Activated CD8-positive, alpha-beta memory T cell treated with anti-CD3 and anti-CD28 coated beads, Interleukin-2, amount 10 ng/mL, durations not matched to agents 7 days and 5 days (primary cell): ENCODE results near the gene RBMS1. TPM values are rescaled to one million over a fixed set of nuclear protein-coding genes. Genes with fewer than 3 reads are reported as not detected.

ENCODE experiments used
- ATAC-seq: fragments of 150-1000 bp; cut with Tn5 transposase; one replicate; pipeline ENCODE4 v1.10.0; 2021; ENCODE audit warnings: moderate library complexity
- CTCF ChIA-PET: fragments of 350-600 bp; sonication (Branson Sonifier 250); formaldehyde crosslinking; loops from one replicate; lab custom pipeline; 2021; ENCODE audit warnings: antibody characterized with exemption; lab: Charles Lee
- DNase-seq: peaks from one replicate; pipeline ENCODE4 v3.0.0-alpha.2; 2020
- H3K27ac Mint-ChIP-seq: one replicate; pipeline ENCODE4 v1.8.0; 2021; ENCODE audit warnings: mild to moderate bottlenecking, mixed read lengths
- H3K27me3 Mint-ChIP-seq: one replicate; pipeline ENCODE4 v1.8.0; 2021; ENCODE audit warnings: mixed read lengths
- H3K36me3 Mint-ChIP-seq: one replicate; pipeline ENCODE4 v1.8.0; 2021; ENCODE audit warnings: mild to moderate bottlenecking, mixed read lengths
- H3K4me1 Mint-ChIP-seq: one replicate; pipeline ENCODE4 v1.8.0; 2021; ENCODE audit warnings: mixed read lengths
- H3K4me3 Mint-ChIP-seq: one replicate; pipeline ENCODE4 v1.8.0; 2021; ENCODE audit warnings: mild to moderate bottlenecking, moderate library complexity, mixed read lengths
- H3K9me3 Mint-ChIP-seq: one replicate; pipeline ENCODE4 v1.8.0; 2022; ENCODE audit warnings: low read depth, mixed read lengths
- total RNA-seq, 2 experiments: library from RNA; stranded (reverse); gene quantifications; one replicate each; pipeline ENCODE4 v1.2.3, GENCODE V29; 2021

Gene RBMS1
- total RNA-seq, 2 experiments from 2014 or later = 41.8 to 54.9 TPM

DNA sequence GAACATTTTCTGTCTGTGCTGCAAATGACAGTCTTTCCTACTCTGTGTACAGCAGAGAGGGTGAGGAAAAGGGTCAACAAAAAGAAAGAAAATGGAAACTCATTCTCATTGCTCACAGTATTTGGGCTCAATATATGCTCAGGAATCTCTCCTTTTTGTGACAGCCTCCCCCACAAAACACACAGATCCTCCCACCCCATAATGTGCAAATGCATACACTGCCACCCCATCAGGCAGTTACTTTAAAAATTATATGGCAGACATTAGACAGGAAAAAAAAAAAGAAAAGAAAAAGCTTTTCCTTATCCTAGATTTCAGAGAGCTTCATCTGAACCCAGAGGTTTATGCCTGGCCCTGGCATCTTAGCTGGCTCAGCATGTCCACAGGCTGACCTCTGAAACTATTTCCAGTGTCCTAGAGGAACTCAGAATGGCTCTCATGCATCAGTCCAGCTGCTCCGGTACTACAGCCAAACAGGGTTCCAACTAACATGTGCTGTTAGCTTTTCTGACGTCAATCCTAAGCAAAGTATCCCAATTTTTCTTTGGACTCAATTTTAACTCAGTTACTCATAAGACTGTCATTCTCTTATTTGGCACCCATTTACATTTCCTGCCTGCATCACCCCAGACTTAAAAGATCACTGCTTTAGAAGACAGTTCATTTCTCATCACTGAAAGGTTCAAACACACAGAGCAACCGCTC is 105.9 kb downstream of the RBMS1 start:
- Mint-ChIP-seq H3K27me3 (no peaks in the 10 kb centered on the region), H3K9me3 (no peaks in the 10 kb centered on the region), H3K4me1 (peaks cover 50% of the 10 kb centered on the region), H3K4me3 (no peak overlapping the region), H3K36me3 (peaks cover 11% of the 10 kb centered on the region), H3K27ac (peak overlapping the region; percentile 48)
- ATAC-seq (no peak), DNase-seq (no peak)
- CTCF ChIA-PET = interaction anchor here (0.8 to 0.9 kb wide), 2 partner anchors 16 to 607 kb away, joined by 3 read pairs; no protein-coding TSS in a partner anchor

DNA sequence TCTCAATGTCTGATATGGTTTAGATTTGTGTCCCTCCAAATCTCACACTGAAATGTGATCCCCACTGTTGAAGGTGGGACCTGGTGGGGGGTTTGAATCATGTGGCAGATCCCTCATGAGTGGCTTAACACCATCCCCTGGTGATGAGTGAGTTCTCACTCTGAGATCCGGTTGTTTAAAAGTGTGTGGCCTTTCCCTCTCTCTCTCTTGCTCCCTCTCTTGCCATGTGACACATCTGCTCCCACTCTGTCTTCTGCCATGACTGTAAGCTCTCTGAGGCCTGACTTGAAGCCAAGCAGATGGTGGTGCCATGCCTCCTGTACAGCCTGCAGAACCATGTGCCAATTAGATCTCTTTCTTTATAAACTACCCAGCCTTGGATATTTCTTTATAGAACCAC is 108.8 kb downstream of the RBMS1 start:
- no peak for DNase-seq
- Mint-ChIP-seq H3K4me3 (no peak overlapping the region), H3K9me3 (no peaks in the 10 kb centered on the region), H3K36me3 (peaks cover under 1% of the 10 kb centered on the region), H3K4me1 (peaks cover 46% of the 10 kb centered on the region), H3K27me3 (no peaks in the 10 kb centered on the region), H3K27ac (no peak overlapping the region)
- CTCF ChIA-PET = no interaction called here
- no peak for ATAC-seq

DNA sequence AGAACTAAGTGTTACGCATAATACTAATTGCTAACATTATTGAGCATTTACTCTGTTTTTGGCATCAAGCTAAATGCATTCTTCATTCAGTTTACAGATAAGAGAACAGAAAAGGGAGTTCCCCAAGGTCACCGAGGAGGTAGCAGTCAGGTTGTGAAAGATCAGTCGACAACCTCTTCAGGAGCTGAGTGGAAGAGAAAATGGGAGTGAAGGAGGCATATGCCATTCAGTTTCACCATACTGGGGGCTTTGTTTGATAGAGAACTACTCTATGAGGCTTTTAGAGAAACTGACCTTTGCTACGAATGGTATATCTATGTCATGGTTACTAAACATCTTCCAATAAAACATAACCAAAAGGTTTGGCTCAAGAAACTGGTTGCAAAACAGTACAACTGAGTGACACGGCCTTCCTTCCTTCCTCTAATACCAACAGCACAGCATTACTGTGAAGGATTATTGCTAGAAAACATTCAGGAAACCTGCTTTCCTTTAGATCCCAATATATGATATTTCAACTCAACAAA is 112.1 kb downstream of the RBMS1 start:
- ATAC-seq = no peak
- DNase-seq = no peak
- H3K27ac Mint-ChIP-seq = no peak overlapping the region
- CTCF ChIA-PET = no interaction called here
- H3K4me1 Mint-ChIP-seq = peaks cover 28% of the 10 kb centered on the region
- H3K4me3 Mint-ChIP-seq = no peak overlapping the region
- H3K36me3 Mint-ChIP-seq = no peaks in the 10 kb centered on the region
- no peaks in the 10 kb centered on the region for H3K27me3 Mint-ChIP-seq
- no peaks in the 10 kb centered on the region for H3K9me3 Mint-ChIP-seq

DNA sequence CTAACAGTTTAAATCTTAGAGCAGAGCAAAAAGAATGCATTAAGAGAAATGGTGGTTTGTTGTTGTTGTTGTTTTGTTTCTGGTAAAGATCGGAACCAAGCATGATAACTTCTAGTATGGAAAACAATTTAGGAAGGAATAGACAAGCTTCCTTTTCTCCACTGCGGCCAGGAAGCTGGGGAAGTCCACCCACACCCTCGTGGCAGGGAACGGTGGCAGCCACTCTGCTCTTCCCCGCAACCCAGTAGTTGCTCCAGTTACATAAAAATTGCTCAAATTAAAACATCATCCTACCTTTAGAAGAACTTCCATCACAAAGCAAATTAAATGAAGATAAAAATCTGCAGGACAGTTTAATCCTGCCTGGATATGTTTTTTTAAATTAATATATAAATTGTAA is 113.0 kb downstream of the RBMS1 start:
- CTCF ChIA-PET = no interaction called here
- H3K27me3 Mint-ChIP-seq = no peaks in the 10 kb centered on the region
- peaks cover 36% of the 10 kb centered on the region for H3K4me1 Mint-ChIP-seq
- ATAC-seq (no peak), DNase-seq (no peak)
- no peaks in the 10 kb centered on the region for H3K36me3 Mint-ChIP-seq
- no peaks in the 10 kb centered on the region for H3K9me3 Mint-ChIP-seq
- no peak overlapping the region for H3K27ac Mint-ChIP-seq
- H3K4me3 Mint-ChIP-seq = no peak overlapping the region

DNA sequence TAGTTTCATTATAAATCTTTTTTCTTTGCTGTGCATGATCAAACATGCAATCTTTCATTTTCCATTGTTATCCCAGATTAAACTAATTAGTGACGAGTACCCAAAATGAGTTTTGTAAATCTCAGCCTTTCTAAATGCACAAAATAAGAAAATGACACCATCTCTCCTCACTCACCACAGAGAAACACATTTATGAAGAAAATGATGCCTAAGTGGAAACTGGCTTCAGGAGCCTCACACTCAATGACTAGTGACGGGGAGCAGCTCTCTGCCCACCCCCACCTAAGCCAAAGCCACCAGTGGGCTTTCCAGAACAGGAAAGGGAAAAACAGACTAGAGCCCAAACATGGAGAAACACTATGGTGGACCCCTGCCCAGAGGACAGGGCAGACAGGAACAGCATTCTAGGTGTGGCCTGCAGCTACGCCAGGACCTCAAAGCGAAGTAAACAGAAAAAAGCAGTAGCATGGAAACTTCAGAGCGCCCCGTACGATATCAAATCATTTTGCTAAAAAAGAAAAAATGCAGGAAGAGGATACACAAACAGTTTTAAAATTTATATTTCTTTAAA is 113.5 kb downstream of the RBMS1 start:
- no peaks in the 10 kb centered on the region for H3K27me3 Mint-ChIP-seq
- H3K4me1 Mint-ChIP-seq = peaks cover 40% of the 10 kb centered on the region
- no peaks in the 10 kb centered on the region for H3K9me3 Mint-ChIP-seq
- CTCF ChIA-PET = no interaction called here
- DNase-seq = no peak
- H3K36me3 Mint-ChIP-seq = no peaks in the 10 kb centered on the region
- no peak for ATAC-seq
- H3K4me3 Mint-ChIP-seq = no peak overlapping the region
- no peak overlapping the region for H3K27ac Mint-ChIP-seq

DNA sequence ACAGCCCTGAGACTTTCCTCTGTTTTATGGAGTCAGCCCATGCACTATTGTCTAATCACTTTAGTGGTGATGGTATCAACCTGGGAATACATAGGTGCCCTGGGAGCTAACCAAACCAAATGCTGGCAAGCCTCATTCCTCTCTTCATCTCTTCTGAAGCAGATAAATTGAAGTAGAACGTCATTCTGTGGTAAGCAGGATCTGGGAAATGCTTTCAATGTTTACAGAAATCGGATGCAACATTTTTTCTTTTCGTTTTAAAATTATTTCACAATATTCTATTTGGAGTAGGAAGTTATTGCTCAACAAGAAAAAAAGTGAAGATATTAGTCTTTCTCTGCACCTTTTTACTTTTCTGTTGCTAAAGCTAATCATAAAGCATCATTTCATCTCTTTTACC is 114.2 kb downstream of the RBMS1 start:
- Mint-ChIP-seq H3K36me3 (no peaks in the 10 kb centered on the region), H3K9me3 (no peaks in the 10 kb centered on the region), H3K27me3 (no peaks in the 10 kb centered on the region), H3K4me3 (no peak overlapping the region), H3K27ac (no peak overlapping the region), H3K4me1 (peaks cover 37% of the 10 kb centered on the region)
- DNase-seq (no peak), ATAC-seq (no peak)
- CTCF ChIA-PET = interaction anchor here (1.6 kb wide), 1 partner anchor 10 kb away, joined by 5 read pairs; no protein-coding TSS in a partner anchor

DNA sequence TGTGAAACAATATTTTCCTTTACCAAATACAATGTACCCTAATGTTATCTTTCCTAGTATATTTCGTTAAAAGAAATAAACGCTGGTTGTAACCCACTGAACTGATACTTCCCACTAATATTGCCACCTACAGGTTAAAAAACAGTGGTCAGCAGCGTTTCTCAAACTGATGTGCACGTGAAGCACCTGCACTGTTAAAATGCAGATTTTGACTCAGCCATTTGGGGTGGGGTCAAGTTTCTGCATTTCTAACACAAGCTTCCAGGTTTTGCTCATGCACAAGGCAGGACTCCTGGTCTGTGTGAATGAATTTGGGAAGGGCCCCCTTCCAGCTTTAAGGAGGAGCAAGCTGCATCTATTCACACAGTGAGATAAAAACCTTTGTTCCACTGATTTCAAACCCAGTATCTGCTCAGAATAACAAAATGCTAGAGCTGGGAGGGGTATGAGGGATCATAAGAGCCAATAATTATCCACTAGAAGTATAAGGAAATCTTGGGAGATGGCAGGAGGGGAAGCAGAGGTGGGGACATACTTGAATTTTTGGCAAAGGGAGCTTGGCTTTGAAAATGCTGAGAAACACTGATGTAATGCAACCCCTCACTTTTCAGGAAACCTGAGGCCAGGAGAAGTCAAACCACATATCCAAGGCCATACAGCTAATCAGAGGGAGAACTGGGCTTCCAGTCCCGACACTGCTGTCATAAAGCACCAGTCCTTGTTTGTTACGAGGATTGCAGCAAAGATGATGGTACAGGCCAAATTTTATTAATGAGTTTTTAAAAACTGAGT is 116.2 kb downstream of the RBMS1 start:
- peaks cover 51% of the 10 kb centered on the region for H3K4me1 Mint-ChIP-seq
- no peaks in the 10 kb centered on the region for H3K27me3 Mint-ChIP-seq
- H3K27ac Mint-ChIP-seq = no peak overlapping the region
- no peak for DNase-seq
- H3K9me3 Mint-ChIP-seq = no peaks in the 10 kb centered on the region
- CTCF ChIA-PET = interaction anchor here (1.7 kb wide), 1 partner anchor 13 kb away, joined by 4 read pairs; no protein-coding TSS in a partner anchor
- no peak overlapping the region for H3K4me3 Mint-ChIP-seq
- no peak for ATAC-seq
- peaks cover 5% of the 10 kb centered on the region for H3K36me3 Mint-ChIP-seq

DNA sequence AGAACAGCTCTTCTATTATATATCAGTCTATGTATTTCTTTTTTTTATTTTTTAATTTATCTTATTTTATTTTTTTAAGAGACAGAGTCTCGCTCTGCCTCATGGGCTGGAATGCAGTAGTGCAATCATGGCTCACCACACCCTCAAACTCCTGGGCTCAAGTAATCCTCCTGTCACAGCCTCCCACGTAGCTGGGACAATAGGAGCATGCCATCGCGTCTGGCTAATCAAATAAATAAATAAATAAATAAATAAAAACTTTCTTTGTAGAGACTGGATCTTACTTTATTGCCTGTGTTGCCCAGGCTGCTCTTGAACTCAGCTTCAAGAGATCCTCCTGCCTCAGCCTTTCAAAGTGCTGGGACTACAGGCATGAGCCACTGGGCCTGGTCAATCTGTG is 117.0 kb downstream of the RBMS1 start:
- H3K36me3 Mint-ChIP-seq = peaks cover 5% of the 10 kb centered on the region
- ATAC-seq (no peak), DNase-seq (no peak)
- no peaks in the 10 kb centered on the region for H3K27me3 Mint-ChIP-seq
- CTCF ChIA-PET = interaction anchor here (0.9 to 1.4 kb wide), 3 partner anchors 16 to 277 kb away, joined by 3 to 4 read pairs (median 4); no protein-coding TSS in a partner anchor
- no peaks in the 10 kb centered on the region for H3K9me3 Mint-ChIP-seq
- no peak overlapping the region for H3K4me3 Mint-ChIP-seq
- peaks cover 53% of the 10 kb centered on the region for H3K4me1 Mint-ChIP-seq
- no peak overlapping the region for H3K27ac Mint-ChIP-seq

DNA sequence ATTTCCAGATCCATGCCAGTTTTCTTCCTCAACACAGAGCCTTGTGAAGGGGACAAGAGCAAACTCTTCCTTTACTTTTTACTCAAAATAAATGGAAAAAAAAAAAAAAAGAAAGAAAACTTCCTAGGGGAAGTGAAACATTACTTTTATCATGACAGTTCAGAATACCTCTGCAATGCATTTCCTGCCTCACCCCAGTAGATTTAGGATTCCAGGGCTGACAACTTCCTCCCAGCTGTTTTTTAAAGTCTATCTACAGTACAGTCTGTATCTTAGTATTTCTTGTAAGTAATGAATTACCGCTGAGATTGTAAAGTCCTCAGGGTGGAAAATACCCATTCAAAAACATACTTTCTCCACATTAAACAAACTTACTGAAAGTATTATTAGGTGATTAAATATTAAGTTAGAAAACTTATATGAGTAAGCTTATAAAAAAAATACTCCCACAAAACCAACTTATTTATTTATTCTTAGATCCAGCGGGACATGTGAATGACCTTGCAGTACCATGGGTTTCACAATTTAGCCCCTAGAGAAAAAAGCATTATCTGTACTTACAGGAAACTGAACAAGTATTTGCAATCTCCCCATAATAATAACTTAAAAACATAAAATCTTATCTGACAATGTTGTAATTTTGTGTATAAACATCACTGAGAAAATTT is 117.7 kb downstream of the RBMS1 start:
- CTCF ChIA-PET = interaction anchor here (0.9 to 1.5 kb wide), 5 partner anchors 16 to 278 kb away, joined by 3 to 4 read pairs (median 3); no protein-coding TSS in a partner anchor
- Mint-ChIP-seq H3K27ac (no peak overlapping the region), H3K4me1 (peaks cover 52% of the 10 kb centered on the region), H3K9me3 (no peaks in the 10 kb centered on the region), H3K27me3 (no peaks in the 10 kb centered on the region), H3K4me3 (no peak overlapping the region), H3K36me3 (peaks cover 5% of the 10 kb centered on the region)
- ATAC-seq (no peak), DNase-seq (no peak)

DNA sequence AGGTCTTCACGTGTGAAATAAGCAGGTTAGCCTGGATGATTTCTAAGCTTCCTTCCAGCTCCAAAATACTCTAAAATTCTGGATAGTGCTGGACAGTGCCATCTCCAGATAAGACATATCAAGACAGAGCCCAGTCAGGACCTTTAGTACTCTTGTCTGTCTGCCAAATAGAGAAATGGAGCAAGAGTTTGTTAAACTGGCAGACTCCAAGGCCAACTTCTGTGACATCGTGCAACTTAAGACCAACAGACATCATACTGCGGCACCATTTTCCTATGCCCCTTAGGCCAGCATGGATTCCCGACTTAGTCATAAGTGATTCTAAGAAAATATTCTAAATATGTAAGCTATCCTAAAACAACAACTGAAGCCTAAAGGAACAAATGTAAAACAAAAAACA is 118.6 kb downstream of the RBMS1 start:
- no peak for DNase-seq
- Mint-ChIP-seq H3K4me1 (peaks cover 46% of the 10 kb centered on the region), H3K27ac (no peak overlapping the region), H3K4me3 (no peak overlapping the region), H3K9me3 (no peaks in the 10 kb centered on the region), H3K36me3 (peaks cover 5% of the 10 kb centered on the region), H3K27me3 (no peaks in the 10 kb centered on the region)
- CTCF ChIA-PET = interaction anchor here (0.8 to 1.5 kb wide), 4 partner anchors 21 to 55 kb away, joined by 3 read pairs; no protein-coding TSS in a partner anchor
- ATAC-seq = no peak

DNA sequence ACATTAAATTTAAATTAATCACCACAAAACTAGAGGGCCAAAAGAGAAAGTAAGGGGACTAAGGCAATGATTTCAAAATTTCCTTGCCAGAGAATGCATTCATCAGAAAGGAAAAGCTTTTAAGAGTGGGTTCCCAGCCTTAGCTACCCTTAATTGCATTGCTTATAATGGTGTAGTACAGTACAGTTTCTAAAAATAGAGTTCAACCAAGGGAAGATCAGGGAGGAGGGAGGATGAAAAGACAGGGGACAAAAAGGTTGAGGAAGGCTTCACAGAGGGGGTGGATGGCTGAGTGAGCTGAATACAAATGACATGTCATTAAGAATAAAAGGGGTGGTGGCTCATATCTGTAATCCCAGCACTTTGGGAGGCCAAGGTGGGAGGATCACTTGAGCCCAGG is 119.9 kb downstream of the RBMS1 start:
- Mint-ChIP-seq H3K36me3 (peaks cover 5% of the 10 kb centered on the region), H3K27ac (no peak overlapping the region), H3K4me1 (peaks cover 52% of the 10 kb centered on the region), H3K4me3 (no peak overlapping the region), H3K27me3 (no peaks in the 10 kb centered on the region), H3K9me3 (no peaks in the 10 kb centered on the region)
- CTCF ChIA-PET = no interaction called here
- ATAC-seq (no peak), DNase-seq (no peak)

DNA sequence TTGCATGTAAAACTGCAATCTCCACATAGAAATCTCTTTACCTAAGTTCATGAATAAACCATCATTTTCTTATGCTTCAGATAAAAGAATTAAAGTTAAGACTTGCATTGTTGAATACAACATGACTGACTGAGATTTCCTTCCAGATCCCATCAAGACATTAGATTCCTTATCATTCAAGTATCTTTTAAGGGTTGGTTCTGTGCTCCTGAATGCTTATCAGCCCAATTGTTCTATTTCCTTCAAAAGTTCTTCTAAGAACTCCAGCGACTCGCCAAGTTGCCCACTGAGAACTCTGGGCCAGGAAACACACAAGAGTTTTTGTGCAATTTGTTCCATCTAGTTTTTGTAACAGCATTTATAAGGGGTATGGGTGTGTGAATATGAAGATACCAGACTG is 120.3 kb downstream of the RBMS1 start:
- Mint-ChIP-seq H3K27me3 (no peaks in the 10 kb centered on the region), H3K4me1 (peaks cover 54% of the 10 kb centered on the region), H3K4me3 (no peak overlapping the region), H3K9me3 (no peaks in the 10 kb centered on the region), H3K36me3 (peaks cover 5% of the 10 kb centered on the region), H3K27ac (no peak overlapping the region)
- no peak for ATAC-seq
- DNase-seq = no peak
- CTCF ChIA-PET = interaction anchor here (0.9 kb wide), 1 partner anchor 55 kb away, joined by 3 read pairs; no protein-coding TSS in a partner anchor

DNA sequence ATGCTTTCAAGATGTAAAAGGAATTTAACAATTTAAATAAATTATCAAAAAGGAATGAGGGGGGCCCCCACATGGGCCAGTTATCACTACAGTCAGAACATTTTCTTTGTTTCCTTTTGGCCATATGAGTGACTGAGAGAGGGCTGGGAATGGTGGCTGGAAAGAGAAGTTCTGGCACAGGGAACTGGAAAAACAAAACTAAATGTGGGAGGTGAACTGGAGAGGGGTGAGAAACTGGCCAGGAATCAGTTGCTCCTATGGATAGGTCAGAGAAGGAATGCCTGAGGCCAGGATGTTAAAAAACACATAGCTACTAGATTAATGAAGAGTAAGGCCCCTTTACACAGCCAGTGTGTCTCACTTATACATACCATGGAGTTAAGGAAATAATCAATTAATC is 121.0 kb downstream of the RBMS1 start:
- CTCF ChIA-PET = interaction anchor here (0.9 kb wide), 1 partner anchor 56 kb away, joined by 3 read pairs; no protein-coding TSS in a partner anchor
- H3K4me1 Mint-ChIP-seq = peaks cover 59% of the 10 kb centered on the region
- H3K36me3 Mint-ChIP-seq = peaks cover 5% of the 10 kb centered on the region
- no peak overlapping the region for H3K4me3 Mint-ChIP-seq
- H3K27me3 Mint-ChIP-seq = no peaks in the 10 kb centered on the region
- no peak overlapping the region for H3K27ac Mint-ChIP-seq
- H3K9me3 Mint-ChIP-seq = no peaks in the 10 kb centered on the region
- ATAC-seq (no peak), DNase-seq (no peak)
